Activated CD8-positive, alpha-beta memory T cell treated with anti-CD3 and anti-CD28 coated beads, Interleukin-2, amount 50 U/mL, for 1 hour (primary cell): Measurements from ENCODE around the gene CTU2.

Source experiments
- DNase-seq: peaks from one replicate; pipeline ENCODE4 v3.0.0-alpha.2; 2020; ENCODE audit errors: extremely low read depth

The CTU2 gene

GRCh38 chr16:88714420-88715302, 8.4 kb downstream of the CTU2 start:
- DNase-seq = no peak

- no peak for DNase-seq
Observed at GRCh38 chr16:88715312-88716190, 9.2 kb downstream of the CTU2 start.

GRCh38 chr16:88716201-88716600, 9.9 kb downstream of the CTU2 start:
- DNase-seq = no peak

- DNase-seq = no peak
Observed at GRCh38 chr16:88716601-88717001, 10.3 kb downstream of the CTU2 start.

GRCh38 chr16:88718178-88718577, 11.9 kb downstream of the CTU2 start:
- no peak for DNase-seq

- no peak for DNase-seq
Observed at GRCh38 chr16:88719267-88719932, 13.1 kb downstream of the CTU2 start.

- DNase-seq = no peak
Observed at GRCh38 chr16:88719933-88720296, 13.6 kb downstream of the CTU2 start.

GRCh38 chr16:88720396-88720970, 14.2 kb downstream of the CTU2 start:
- DNase-seq = no peak

GRCh38 chr16:88721236-88721635, 14.9 kb downstream of the CTU2 start:
- no peak for DNase-seq

- no peak for DNase-seq
Observed at GRCh38 chr16:88721815-88722755, 15.8 kb downstream of the CTU2 start.

GRCh38 chr16:88722784-88723506, 16.6 kb downstream of the CTU2 start:
- no peak for DNase-seq

- no peak for DNase-seq
Observed at GRCh38 chr16:88723507-88723887, 17.2 kb downstream of the CTU2 start.

GRCh38 chr16:88723911-88724310, 17.6 kb downstream of the CTU2 start:
- DNase-seq = no peak

- no peak for DNase-seq
Observed at GRCh38 chr16:88724855-88725555, 18.7 kb downstream of the CTU2 start.

- DNase-seq = no peak
Observed at GRCh38 chr16:88725609-88726407, 19.5 kb downstream of the CTU2 start.

GRCh38 chr16:88726408-88726749, 20.1 kb downstream of the CTU2 start:
- DNase-seq = no peak

- DNase-seq = no peak
Observed at GRCh38 chr16:88726981-88727380, 20.7 kb downstream of the CTU2 start.

GRCh38 chr16:88727871-88728270, 21.6 kb downstream of the CTU2 start:
- DNase-seq = no peak
